Motor neuron (in vitro differentiated cells): Measurements from ENCODE around the gene PREB. TPM values are rescaled to one million over a fixed set of nuclear protein-coding genes. Genes with fewer than 3 reads are reported as not detected.
"Not testable (repeated sequence)": the region's sequence is repeated elsewhere in the genome, so short reads cannot be mapped to it uniquely, and the experiment has no call there.

Experiments
- ATAC-seq, 8 experiments: fragments of 200-7000 bp; cut with Tn5 transposase; replicated peaks in 6 of 8; 2 replicates each; pipeline ENCODE4 v1.8.0; 2021; ENCODE audit warnings: mild to moderate bottlenecking in 8 of 8, moderate library complexity in 8 of 8
- H3K27ac ChIP-seq, 2 donors: fragments of 250-450 bp; sonication (Bioruptor Pico); 2 replicates each; pipeline ENCODE4 v1.9.0; 2021; ENCODE audit warnings: antibody characterized with exemption in 2 of 2, mild to moderate bottlenecking in 2 of 2, moderate library complexity in 1 of 2
- H3K4me1 ChIP-seq, 2 donors: fragments of 250-450 bp; sonication (Bioruptor Pico); replicated peaks in 1 of 2; 2 replicates each; pipeline ENCODE4 v1.6.1; 2021; ENCODE audit warnings: antibody characterized with exemption in 2 of 2, mild to moderate bottlenecking in 2 of 2, moderate library complexity in 1 of 2
- H3K4me3 ChIP-seq, 5 donors: fragments of 250-450 bp; sonication (Bioruptor Pico); 2 replicates each; pipeline ENCODE4 v1.9.0; 2021; ENCODE audit warnings: antibody characterized with exemption in 5 of 5, mild to moderate bottlenecking in 5 of 5, moderate library complexity in 4 of 5
- WGBS, 10 experiments: fragments of 450-650 bp; shearing (Covaris generic); methylation state at CpG; one replicate each; pipeline ENCODE4 v1.0.0; 2022; 5-methylcytosine and 5-hydroxymethylcytosine counted together
- in situ Hi-C, 9 experiments: fragments of 400-800 bp; cut with MboI; loops; one replicate each; pipeline ENCODE4 v1.15.0; 2021; ENCODE audit warnings: low sequenced_read_pairs in 9 of 9, low pct_unique_long_range_greater_than_20kb in 2 of 9; ENCODE audit not compliant: unreplicated experiment in 9 of 9
- total RNA-seq, 8 experiments: library from RNA; unstranded; fragments of 300-600 nt; gene quantifications; 2 replicates each; pipeline versions ENCODE4 v1.2.3 to v1.2.4, GENCODE V29; 2022

Gene PREB
- total RNA-seq, 8 experiments from 2014 or later, result 22.9 to 41.5 (median 38.2) TPM

DNA sequence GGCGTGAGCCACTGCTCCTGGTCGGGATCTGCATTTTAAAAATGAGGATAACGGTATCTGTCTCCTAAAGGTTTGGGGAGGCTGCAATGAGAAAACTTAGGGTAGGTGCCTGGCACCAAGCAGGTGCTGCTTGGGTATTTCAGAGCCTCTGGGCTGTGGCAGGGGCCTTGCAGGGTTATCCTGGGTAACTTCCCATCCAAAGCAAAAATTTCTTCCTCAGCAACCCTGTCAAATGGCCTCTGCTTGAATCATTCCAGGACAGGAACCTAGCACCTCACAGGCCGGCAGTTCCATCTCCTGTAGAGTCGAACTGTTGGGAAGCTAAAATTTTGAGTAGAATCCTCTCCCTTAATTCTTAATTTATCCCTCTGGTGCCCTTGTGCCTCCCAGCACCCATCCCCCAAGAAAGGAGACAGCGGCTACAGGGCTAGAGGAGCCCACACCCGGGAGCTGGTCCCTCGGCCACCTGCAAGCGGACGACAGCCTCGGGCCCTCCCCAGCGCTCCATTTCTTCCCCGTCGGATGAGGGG lies 16.4 kb downstream of the PREB start:
- ATAC-seq, result peak; percentile 17 to 58 (median 52)
- Histone ChIP-seq H3K27ac (no peak overlapping the region), H3K4me1 (peaks cover 3 to 13% of the 10 kb centered on the region in 2 donors), H3K4me3 (peak overlapping the region; percentile 41 to 64 (median 47))
- 0 to 45% (median 10%) methylated on average over 1 to 7 of the region's 14 CpGs; no CpG with 5 or more reads in 4 of the 10 experiments for WGBS, 10 experiments
- in situ Hi-C loops, result loop anchor here in 3 of 9 experiments (25.0 kb wide), 1 partner anchor 169 kb away; the partner anchor contains the start of genes DNAJC5G (in 3 of the 3) and TRIM54 (in 3 of the 3)

DNA sequence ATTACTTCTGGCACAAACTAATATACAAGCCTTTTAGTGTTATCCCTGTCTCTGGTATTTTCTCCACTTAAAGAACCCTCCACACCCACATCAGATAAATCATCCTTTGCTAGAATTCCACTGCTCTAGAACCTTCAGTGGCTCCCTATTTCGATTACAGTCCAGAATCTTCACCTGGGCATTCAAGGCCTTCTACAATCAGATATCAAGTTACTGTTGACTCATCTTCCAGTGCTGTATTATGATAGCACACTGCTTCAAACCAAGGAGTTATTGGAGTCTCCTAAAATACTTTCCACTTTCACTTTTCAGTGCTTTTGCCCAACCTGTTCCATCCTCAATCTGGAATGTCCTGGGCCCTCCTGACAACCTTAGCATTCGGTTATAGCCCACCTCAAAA lies 18.9 kb downstream of the PREB start:
- H3K4me3 ChIP-seq, result no peak overlapping the region
- no peak for ATAC-seq
- in situ Hi-C loops, result loop anchor here in 3 of 9 experiments (25.0 kb wide), 1 partner anchor 172 kb away; the partner anchor contains the start of genes DNAJC5G (in 3 of the 3) and TRIM54 (in 3 of the 3)
- 0 to 65% (median 20%) methylated on average over 1 to 2 of the region's 2 CpGs; no CpG with 5 or more reads in 2 of the 10 experiments for WGBS, 10 experiments
- H3K4me1 ChIP-seq, result peaks cover 0 to 11% of the 10 kb centered on the region in 2 donors
- H3K27ac ChIP-seq, result no peak overlapping the region

DNA sequence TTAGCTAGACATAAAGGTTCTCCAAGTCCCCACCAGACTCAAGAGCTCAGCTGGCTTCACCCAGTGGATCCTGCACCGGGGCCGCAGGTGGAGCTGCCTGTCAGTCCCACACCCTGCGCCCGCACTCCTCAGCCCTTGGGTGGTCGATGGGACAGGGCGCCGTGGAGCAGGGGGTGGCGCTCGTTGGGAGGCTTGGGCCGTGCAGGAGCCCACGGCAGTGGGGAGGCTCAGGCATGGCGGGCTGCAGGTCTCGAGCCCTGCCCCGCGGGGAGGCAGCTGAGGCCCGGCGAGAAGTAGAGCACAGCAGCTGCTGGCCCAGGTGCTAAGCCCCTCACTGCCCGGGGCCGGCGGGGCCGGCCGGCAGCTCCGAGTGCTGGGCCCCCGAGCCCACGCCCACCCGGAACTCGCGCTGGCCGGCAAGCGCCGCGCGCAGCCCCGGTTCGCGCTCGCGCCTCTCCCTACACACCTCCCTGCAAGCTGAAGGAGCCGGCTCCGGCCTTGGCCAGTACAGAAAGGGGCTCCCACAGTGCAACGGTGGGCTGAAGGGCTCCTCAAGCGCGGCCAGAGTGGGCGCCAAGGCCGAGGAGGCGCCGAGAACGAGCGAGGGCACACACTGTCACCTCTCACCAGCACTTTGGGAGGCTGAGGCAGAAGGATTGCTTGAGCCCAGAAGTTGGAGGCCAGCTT lies 22.9 kb downstream of the PREB start:
- not testable (repeated sequence) for H3K27ac ChIP-seq, ATAC-seq, H3K4me3 ChIP-seq, H3K4me1 ChIP-seq
- WGBS, 10 experiments, result 80 to 100% (median 97%) methylated on average over 1 to 5 of the region's 49 CpGs; no CpG with 5 or more reads in 7 of the 10 experiments
- in situ Hi-C loops, result loop anchor here in 3 of 9 experiments (25.0 kb wide), 1 partner anchor 176 kb away; the partner anchor contains the start of genes DNAJC5G (in 3 of the 3) and TRIM54 (in 3 of the 3)

DNA sequence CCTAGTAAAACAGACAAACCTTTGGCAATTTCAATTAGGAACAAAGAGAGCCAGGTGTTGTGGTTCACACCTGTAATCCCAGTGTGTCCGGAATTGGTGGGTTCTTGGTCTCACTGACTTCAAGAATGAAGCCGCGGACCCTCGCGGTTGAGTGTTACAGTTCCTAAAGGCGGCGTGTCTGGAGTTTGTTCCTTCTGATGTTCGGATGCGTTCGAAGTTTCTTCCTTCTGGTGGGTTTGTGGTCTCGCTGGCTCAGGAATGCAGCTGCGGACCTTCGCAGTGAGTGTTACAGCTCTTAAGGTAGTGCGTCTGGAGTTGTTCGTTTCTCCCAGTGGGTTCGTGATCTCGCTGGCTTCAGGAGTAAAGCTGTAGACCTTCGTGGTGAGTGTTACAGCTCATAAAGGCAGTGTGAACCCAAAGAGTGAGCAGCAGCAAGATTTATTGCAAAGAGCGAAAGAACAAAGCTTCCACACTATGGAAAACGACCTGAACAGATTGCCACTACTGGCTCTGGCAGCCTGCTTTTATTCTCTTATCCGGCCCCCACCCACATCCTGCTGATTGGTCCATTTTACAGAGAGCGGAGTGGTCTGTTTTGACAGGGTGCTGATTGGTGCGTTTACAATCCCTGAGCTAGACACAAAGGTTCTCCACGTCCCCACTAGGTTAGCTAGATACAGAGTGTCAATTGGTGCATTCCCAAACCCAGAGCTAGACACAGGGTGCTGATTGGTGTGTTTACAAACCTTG lies 23.7 kb downstream of the PREB start:
- ATAC-seq, H3K27ac ChIP-seq, H3K4me3 ChIP-seq, H3K4me1 ChIP-seq: not testable (repeated sequence)
- WGBS, 10 experiments, result 67 to 91% (median 81%) methylated on average over 2 to 17 of the region's 24 CpGs
- in situ Hi-C loops, result loop anchor here in 3 of 9 experiments (25.0 kb wide), 1 partner anchor 177 kb away; the partner anchor contains the start of genes DNAJC5G (in 3 of the 3) and TRIM54 (in 3 of the 3)

DNA sequence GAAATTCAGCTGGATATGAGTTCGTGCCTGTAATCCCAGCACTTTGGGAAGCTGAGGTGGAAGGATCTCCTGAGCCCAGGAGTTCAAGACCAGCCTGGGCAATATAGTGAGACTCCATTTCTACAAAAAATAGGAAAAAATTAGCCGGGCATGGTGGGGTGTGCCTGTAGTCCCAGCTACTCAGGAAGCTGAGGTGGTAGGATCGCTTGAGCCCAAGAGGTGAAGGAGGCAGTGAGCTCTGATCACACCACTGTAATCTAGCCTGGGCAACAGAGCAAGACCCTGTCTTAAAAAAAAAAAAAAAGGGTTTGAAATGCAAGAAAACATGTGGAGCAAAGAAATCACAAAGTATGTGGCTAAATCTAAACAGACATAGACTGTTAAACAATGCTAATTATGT lies 25.4 kb downstream of the PREB start:
- Histone ChIP-seq H3K4me3 (no peak overlapping the region), H3K27ac (no peak overlapping the region), H3K4me1 (no peaks in the 10 kb centered on the region)
- no peak for ATAC-seq
- in situ Hi-C loops, result loop anchor here in 3 of 9 experiments (25.0 kb wide), 1 partner anchor 178 kb away; the partner anchor contains the start of genes DNAJC5G (in 3 of the 3) and TRIM54 (in 3 of the 3)
- whole genome bisulfite sequencing, 10 experiments, result 60 to 100% (median 100%) methylated on average over 1 to 2 of the region's 3 CpGs; no CpG with 5 or more reads in 3 of the 10 experiments

DNA sequence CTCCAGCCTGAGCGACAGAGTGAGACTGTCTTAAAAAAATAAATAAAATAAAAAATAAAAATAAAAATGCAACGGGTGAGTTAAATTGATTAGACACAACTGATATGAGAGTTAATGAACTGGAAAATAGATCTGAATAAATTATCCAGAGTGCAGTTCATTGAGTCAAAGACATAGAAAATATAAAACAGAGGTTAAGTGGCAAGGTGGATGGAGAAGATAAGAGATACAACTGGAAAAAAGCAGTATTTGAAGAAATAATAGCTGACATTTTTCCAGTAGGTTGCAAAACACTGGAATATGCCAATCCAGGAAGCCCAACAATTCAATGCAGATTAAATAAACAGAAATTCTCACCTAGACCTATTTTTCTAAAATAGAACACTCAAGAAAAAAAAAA lies 26.2 kb downstream of the PREB start:
- Histone ChIP-seq H3K4me1 (no peaks in the 10 kb centered on the region), H3K4me3 (no peak overlapping the region), H3K27ac (no peak overlapping the region)
- in situ Hi-C loops, result loop anchor here in 3 of 9 experiments (25.0 kb wide), 1 partner anchor 179 kb away; the partner anchor contains the start of genes DNAJC5G (in 3 of the 3) and TRIM54 (in 3 of the 3)
- no peak for ATAC-seq
- WGBS, 10 experiments, result 61 to 100% (median 84%) methylated on average over 2 of the region's 2 CpGs; no CpG with 5 or more reads in 1 of the 10 experiments

DNA sequence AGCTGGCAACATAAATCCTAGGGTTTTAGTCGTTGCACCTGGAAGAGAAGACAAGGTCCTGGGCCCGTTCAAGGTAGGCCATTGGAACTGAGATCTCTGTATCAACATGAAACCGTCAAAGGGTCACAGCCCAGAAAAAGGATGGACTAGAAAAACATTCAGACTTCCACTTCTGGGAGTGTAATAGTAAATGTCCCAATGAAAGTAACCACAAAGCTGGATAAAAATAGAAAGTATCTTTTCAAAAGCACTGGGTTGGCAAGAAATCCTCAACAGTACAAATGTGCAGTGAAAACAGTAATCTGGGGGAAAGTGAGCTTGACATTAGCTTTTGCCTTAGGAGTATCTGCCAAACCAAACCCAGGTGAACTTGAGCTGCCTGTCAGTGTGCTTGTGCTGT lies 28.5 kb downstream of the PREB start:
- 25 to 100% (median 67%) methylated on average over 1 to 3 of the region's 3 CpGs; no CpG with 5 or more reads in 3 of the 10 experiments for WGBS, 10 experiments
- no peak for ATAC-seq
- no peak overlapping the region for H3K27ac ChIP-seq
- H3K4me1 ChIP-seq, result no peaks in the 10 kb centered on the region
- no peak overlapping the region for H3K4me3 ChIP-seq
- in situ Hi-C loops, result loop anchor here in 3 of 9 experiments (25.0 kb wide), 1 partner anchor 181 kb away; the partner anchor contains the start of genes DNAJC5G (in 3 of the 3) and TRIM54 (in 3 of the 3)

DNA sequence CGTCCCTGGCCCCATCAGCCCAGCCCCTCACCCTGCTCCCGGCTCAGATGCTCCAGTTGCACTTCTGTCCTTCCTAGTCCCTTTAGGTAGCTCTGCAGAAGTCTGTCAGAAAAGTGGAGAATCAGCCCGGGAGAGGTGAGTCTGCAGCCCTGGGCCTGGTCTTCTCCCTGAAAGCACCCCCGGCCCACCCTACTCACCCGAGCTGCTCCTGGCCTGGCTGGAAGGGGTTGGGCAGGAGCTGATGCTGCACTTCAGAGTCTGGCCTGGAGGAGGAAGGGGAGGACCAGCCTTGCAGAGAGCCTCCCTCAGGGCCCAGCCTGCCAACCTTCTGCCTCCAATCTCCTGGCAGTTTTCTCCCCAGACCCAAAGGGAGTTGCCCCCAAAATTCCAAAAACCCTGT lies 32.1 kb downstream of the PREB start:
- Histone ChIP-seq H3K27ac (no peak overlapping the region), H3K4me1 (no peaks in the 10 kb centered on the region), H3K4me3 (no peak overlapping the region)
- ATAC-seq, result no peak
- in situ Hi-C loops, result loop anchor here in 3 of 9 experiments (25.0 kb wide), 1 partner anchor 185 kb away; the partner anchor contains the start of genes DNAJC5G (in 3 of the 3) and TRIM54 (in 3 of the 3)
- no CpG with 5 or more reads among the region's 5 CpGs for WGBS, 10 experiments

DNA sequence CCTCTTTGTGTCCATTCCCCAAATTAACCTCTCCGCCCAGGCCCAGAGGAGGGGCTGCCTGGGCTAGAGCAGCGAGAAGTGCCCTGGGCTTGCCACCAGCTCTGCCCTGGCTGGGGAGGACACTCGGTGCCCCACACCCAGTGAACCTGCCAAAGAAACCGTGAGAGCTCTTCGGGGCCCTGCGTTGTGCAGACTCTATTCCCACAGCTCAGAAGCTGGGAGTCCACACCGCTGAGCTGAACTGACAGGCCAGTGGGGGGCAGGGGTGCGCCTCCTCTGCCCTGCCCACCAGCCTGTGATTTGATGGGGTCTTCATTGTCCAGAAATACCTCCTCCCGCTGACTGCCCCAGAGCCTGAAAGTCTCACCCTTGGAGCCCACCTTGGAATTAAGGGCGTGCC lies 34.4 kb downstream of the PREB start:
- Histone ChIP-seq H3K4me1 (peaks cover 2 to 4% of the 10 kb centered on the region in 2 donors), H3K27ac (no peak overlapping the region), H3K4me3 (no peak overlapping the region)
- in situ Hi-C loops, result loop anchor here in 3 of 9 experiments (25.0 kb wide), 1 partner anchor 187 kb away; the partner anchor contains the start of genes DNAJC5G (in 3 of the 3) and TRIM54 (in 3 of the 3)
- ATAC-seq, result no peak
- WGBS, 10 experiments, result 28 to 89% (median 72%) methylated on average over 1 to 3 of the region's 10 CpGs; no CpG with 5 or more reads in 6 of the 10 experiments

DNA sequence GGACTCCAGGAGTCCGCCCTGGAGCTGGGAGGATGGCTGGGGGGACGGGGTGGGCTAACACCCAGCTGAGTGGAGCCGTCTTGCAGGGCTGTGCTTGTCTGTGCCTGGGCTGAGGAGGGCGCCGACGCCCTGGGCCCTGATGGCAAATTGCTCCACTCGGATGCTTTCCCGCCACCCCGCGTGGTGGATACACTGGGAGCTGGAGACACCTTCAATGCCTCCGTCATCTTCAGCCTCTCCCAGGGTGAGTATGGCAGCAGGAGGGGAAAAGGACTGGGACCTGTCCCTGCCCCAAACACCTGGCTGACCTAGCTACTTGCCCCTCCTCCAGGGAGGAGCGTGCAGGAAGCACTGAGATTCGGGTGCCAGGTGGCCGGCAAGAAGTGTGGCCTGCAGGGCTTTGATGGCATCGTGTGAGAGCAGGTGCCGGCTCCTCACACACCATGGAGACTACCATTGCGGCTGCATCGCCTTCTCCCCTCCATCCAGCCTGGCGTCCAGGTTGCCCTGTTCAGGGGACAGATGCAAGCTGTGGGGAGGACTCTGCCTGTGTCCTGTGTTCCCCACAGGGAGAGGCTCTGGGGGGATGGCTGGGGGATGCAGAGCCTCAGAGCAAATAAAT lies 35.0 kb downstream of the PREB start:
- H3K4me3 ChIP-seq, result no peak overlapping the region
- in situ Hi-C loops, result loop anchor here in 3 of 9 experiments (10.0 to 25.0 kb wide), 3 partner anchors 105 to 137 kb away; partner anchors contain the start of genes ATRAID (in 1 of the 3), CAD (in 1 of the 3), MAPRE3 (in 1 of the 3) and SLC5A6 (in 1 of the 3)
- no peak overlapping the region for H3K27ac ChIP-seq
- 77 to 100% (median 96%) methylated on average over 1 to 5 of the region's 19 CpGs; no CpG with 5 or more reads in 7 of the 10 experiments for WGBS, 10 experiments
- H3K4me1 ChIP-seq, result peaks cover 2 to 4% of the 10 kb centered on the region in 2 donors
- no peak for ATAC-seq

DNA sequence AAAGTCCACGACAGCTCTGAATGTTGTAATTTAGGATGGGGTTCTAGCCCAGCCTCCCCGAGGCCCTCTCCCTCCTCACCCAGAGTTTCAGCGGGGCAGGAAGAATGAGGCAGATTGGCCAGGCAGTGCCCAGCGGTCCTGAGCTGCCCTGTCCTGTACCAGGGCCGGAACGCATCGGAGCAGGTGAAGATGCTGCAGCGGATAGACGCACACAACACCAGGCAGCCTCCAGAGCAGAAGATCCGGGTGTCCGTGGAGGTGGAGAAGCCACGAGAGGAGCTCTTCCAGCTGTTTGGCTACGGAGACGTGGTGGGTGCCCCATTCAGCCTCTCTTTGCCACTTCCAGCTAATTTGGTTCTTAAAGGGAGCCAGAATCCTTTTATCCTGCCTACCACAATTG lies 37.1 kb downstream of the PREB start:
- Histone ChIP-seq H3K4me1 (peaks cover 2 to 4% of the 10 kb centered on the region in 2 donors), H3K27ac (no peak overlapping the region), H3K4me3 (no peak overlapping the region)
- no peak for ATAC-seq
- WGBS, 10 experiments, result 49 to 100% (median 93%) methylated on average over 1 to 3 of the region's 14 CpGs; no CpG with 5 or more reads in 6 of the 10 experiments
- in situ Hi-C loops, result loop anchor here in 3 of 9 experiments (10.0 to 25.0 kb wide), 3 partner anchors 107 to 135 kb away; partner anchors contain the start of genes ATRAID (in 1 of the 3), CAD (in 1 of the 3), MAPRE3 (in 1 of the 3) and SLC5A6 (in 1 of the 3)
